Endothelial cell of umbilical vein (primary cell): ENCODE measurements around the gene ZNF827. TPM values are rescaled to one million over a fixed set of nuclear protein-coding genes. Genes with fewer than 3 reads are reported as not detected.

Experiments used
- BruUV-seq: library from RNA; stranded (reverse); fragments of 400-500 nt; replicated peaks from 2 replicates; lab custom pipeline; 2021; lab: Mats Ljungman, UMichigan
- CTCF ChIA-PET: fragments of 300-600, 350-600 bp; sonication (Branson Sonifier 250); formaldehyde crosslinking; loops from one replicate; lab custom pipeline; 2021; ENCODE audit warnings: antibody characterized with exemption, inconsistent platforms; lab: Charles Lee
- POLR2A ChIA-PET: fragments of 300-600, 350-600 bp; sonication (Branson Sonifier 250); formaldehyde crosslinking; loops from one replicate; lab custom pipeline; 2021; ENCODE audit warnings: antibody characterized with exemption, inconsistent platforms; lab: Charles Lee
- DNase-seq: peaks from one replicate; pipeline ENCODE4 v3.0.0-alpha.2; 2011; ENCODE audit warnings: low read depth, low spot score
- FAIRE-seq: peaks from 2 replicates; lab custom pipeline; 2011; peaks lifted over from hg19 to GRCh38; lab: Jason Lieb, UNC
- H2AFZ ChIP-seq: 2 replicates; pipeline ENCODE4 v1.6.0; 2012; ENCODE audit warnings: low read depth, low read length, control low read depth, inconsistent platforms
- H3K27ac ChIP-seq: 2 replicates; pipeline ENCODE4 v1.5.1; 2011; ENCODE audit warnings: low read depth, mild to moderate bottlenecking, control low read depth, low read length, moderate library complexity; ENCODE audit not compliant: insufficient read depth
- H3K27me3 ChIP-seq, 2 experiments: 2 replicates each; pipeline versions ENCODE4 v1.6.0 to v1.6.1; 2011; ENCODE audit warnings: low read length in 2 of 2, mixed read lengths in 1 of 2; ENCODE audit not compliant: control insufficient read depth in 2 of 2, insufficient read depth in 2 of 2
- H3K36me3 ChIP-seq, 2 experiments: 2 replicates in 1 of 2; 3 replicates in 1 of 2; pipeline ENCODE4 v1.5.1; 2011; ENCODE audit warnings: low read length in 2 of 2, mild to moderate bottlenecking in 1 of 2, moderate library complexity in 1 of 2; ENCODE audit not compliant: control insufficient read depth in 2 of 2, insufficient read depth in 2 of 2; ENCODE audit errors: extremely low read depth in 1 of 2
- H3K4me1 ChIP-seq: 3 replicates; pipeline ENCODE4 v1.5.1; 2011; ENCODE audit warnings: mild to moderate bottlenecking, low read length; ENCODE audit not compliant: control insufficient read depth, insufficient read depth; ENCODE audit errors: extremely low read depth
- H3K4me2 ChIP-seq: 2 replicates; pipeline ENCODE4 v1.6.1; 2011; ENCODE audit warnings: low read length, control low read depth, mixed read lengths; ENCODE audit not compliant: insufficient read depth
- H3K4me3 ChIP-seq, 3 experiments: fragments of 200-600 bp in 1 of 3; sonication (generic), shearing (Covaris generic) in 1 of 3; replicated peaks in 1 of 3; 2 replicates each; pipeline ENCODE4 v1.5.1; 2011 to 2016; ENCODE audit warnings: control low read depth in 3 of 3, low read length in 3 of 3, mild to moderate bottlenecking in 2 of 3, inconsistent platforms in 1 of 3, low read depth in 1 of 3, moderate library complexity in 1 of 3; ENCODE audit not compliant: insufficient read depth in 1 of 3
- H3K79me2 ChIP-seq: 2 replicates; pipeline ENCODE4 v1.6.0; 2012; ENCODE audit warnings: low read length, inconsistent platforms; ENCODE audit not compliant: control insufficient read depth, insufficient read depth
- H3K9ac ChIP-seq: replicated peaks from 2 replicates; pipeline ENCODE3; 2011; ENCODE audit warnings: low read length, control low read depth; ENCODE audit not compliant: insufficient read depth; ENCODE audit errors: extremely low read depth
- H3K9me1 ChIP-seq: replicated peaks from 3 replicates; pipeline ENCODE4 v1.6.0; 2011; ENCODE audit warnings: mild to moderate bottlenecking, low read length; ENCODE audit not compliant: control insufficient read depth, insufficient read depth; ENCODE audit errors: extremely low read depth
- H3K9me3 ChIP-seq: replicated peaks from 2 replicates; pipeline ENCODE4 v1.5.1; 2012; ENCODE audit warnings: low read length, inconsistent platforms; ENCODE audit not compliant: control insufficient read depth, insufficient read depth
- H4K20me1 ChIP-seq: replicated peaks from 2 replicates; pipeline ENCODE3; 2011; ENCODE audit warnings: mild to moderate bottlenecking, low read length; ENCODE audit not compliant: control insufficient read depth, insufficient read depth; ENCODE audit errors: extremely low read depth
- CTCF ChIP-seq, 2 donors: IDR thresholded peaks; 1 replicate in 1 of 2; 2 replicates in 1 of 2; pipeline ENCODE4 v1.5.1; 2011; ENCODE audit warnings: low read length in 2 of 2, mild to moderate bottlenecking in 2 of 2, moderate library complexity in 2 of 2, control low read depth in 1 of 2, inconsistent platforms in 1 of 2, low read depth in 1 of 2; ENCODE audit not compliant: insufficient read depth in 1 of 2; ENCODE audit errors: extremely low read depth in 1 of 2
- EZH2 ChIP-seq: IDR thresholded peaks from 2 replicates; pipeline ENCODE4 v1.6.1; 2012; ENCODE audit warnings: borderline replicate concordance, low read depth, mild to moderate bottlenecking, moderate library complexity, low read length, inconsistent platforms; ENCODE audit not compliant: severe bottlenecking
- FOS ChIP-seq: IDR thresholded peaks from 2 replicates; pipeline ENCODE4 v1.6.1; 2011; ENCODE audit warnings: mild to moderate bottlenecking, low read length, moderate library complexity, borderline replicate concordance; ENCODE audit not compliant: insufficient read depth
- GATA2 ChIP-seq: IDR thresholded peaks from 2 replicates; pipeline ENCODE4 v1.7.0; 2011; ENCODE audit warnings: low read depth, mild to moderate bottlenecking, moderate library complexity, mixed read lengths, low read length; ENCODE audit not compliant: insufficient read length, insufficient read depth
- JUN ChIP-seq: IDR thresholded peaks from 2 replicates; pipeline ENCODE4 v1.6.1; 2011; ENCODE audit warnings: borderline replicate concordance, low read depth; ENCODE audit not compliant: insufficient read length, insufficient read depth
- MAX ChIP-seq: IDR thresholded peaks from 2 replicates; pipeline ENCODE4 v1.6.1; 2011; ENCODE audit not compliant: insufficient read depth, insufficient read length
- MYC ChIP-seq: IDR thresholded peaks from one replicate; pipeline ENCODE4 v1.6.1; 2011; ENCODE audit warnings: mild to moderate bottlenecking, low read depth, low read length
- POLR2A ChIP-seq: IDR thresholded peaks from 2 replicates; pipeline ENCODE4 v1.6.1; 2012; ENCODE audit warnings: low read depth, mild to moderate bottlenecking, control low read depth, low read length
- POLR2AphosphoS5 ChIP-seq: IDR thresholded peaks from 2 replicates; pipeline ENCODE4 v1.6.1; 2012; ENCODE audit warnings: low read depth, mild to moderate bottlenecking, control low read depth, low read length, moderate library complexity; ENCODE audit not compliant: insufficient read depth
- dilution Hi-C: fragments of 300-500 bp; cut with MboI; formaldehyde crosslinking; loops from one replicate; pipeline ENCODE4 v1.15.0; 2019; ENCODE audit warnings: low sequenced_read_pairs; ENCODE audit not compliant: extremely low pct_ligation_motif_present
- intact Hi-C: fragments of 100-400 bp; cut with micrococcal nuclease; formaldehyde crosslinking; loops from one replicate; pipeline ENCODE4 v1.10.0; 2022
- polyA plus RNA-seq, 4 experiments: library from polyadenylated mRNA; depleted of rRNA in 3 of 4; stranded (reverse) in 3 of 4; unstranded in 1 of 4; fragments of >200 nt; gene quantifications; 2 replicates each; pipeline versions ENCODE4 v1.2.1 to v1.2.3, GENCODE V29; 2011 to 2012; ENCODE audit warnings: missing spikeins in 1 of 4
- total RNA-seq: library from RNA; stranded (reverse); gene quantifications from 2 replicates; pipeline ENCODE4 v1.2.3, GENCODE V29; 2021

The ZNF827 gene
- total and polyA plus RNA-seq, 2 donors (not counting 3 experiments of a cell fraction or from before 2014, with no cell fraction given) = 16.9 to 23.7 TPM

- no peak overlapping the region for H2AFZ ChIP-seq
- H3K79me2 ChIP-seq = no peaks in the 10 kb centered on the region
- CTCF ChIA-PET = interaction anchor here (0.8 to 2.6 kb wide), 14 partner anchors 13 to 1254 kb away, joined by 3 to 13 read pairs (median 4); partner anchors contain the start of gene ZNF827
- dilution Hi-C loops = no loop called here
- intact Hi-C loops = loop anchor here (1.0 to 2.0 kb wide), 4 partner anchors 61 to 400 kb away; partner anchors contain the start of gene MMAA
- H3K9me3 ChIP-seq = no peaks in the 10 kb centered on the region
- TF ChIP-seq CTCF (IDR thresholded peaks at IDR 0.05; ENCODE audit: extremely low read depth in 1 of 2, insufficient read depth in 1 of 2, low read depth in 1 of 2, low read length in 2 of 2) = no peak
- TF ChIP-seq MAX = no peak
- TF ChIP-seq JUN = peak; percentile 86
- peak; percentile 71 for TF ChIP-seq GATA2
- peak; percentile 63 for TF ChIP-seq POLR2AphosphoS5
- peak; percentile 76 for TF ChIP-seq FOS
- TF ChIP-seq POLR2A = peak; percentile 45
- no peak for TF ChIP-seq EZH2
- TF ChIP-seq MYC = no peak
- H3K27ac ChIP-seq = peak overlapping the region; percentile 92
- BruUV-seq = no TSS peak
- H3K4me1 ChIP-seq = peaks cover 35% of the 10 kb centered on the region
- POLR2A ChIA-PET = interaction anchor here (1.4 kb wide), 1 partner anchor 109 kb away, joined by 6 read pairs; no protein-coding TSS in a partner anchor
- peak overlapping the region; percentile 89 for H3K4me2 ChIP-seq
- H3K4me3 ChIP-seq = peak overlapping the region in 1 of 3 experiments; percentile 38
- H3K9me1 ChIP-seq = no peaks in the 10 kb centered on the region
- DNase-seq = peak; percentile 79
- H4K20me1 ChIP-seq = no peaks in the 10 kb centered on the region
- no peaks in the 10 kb centered on the region for H3K36me3 ChIP-seq
- FAIRE-seq = peak; percentile 78
- peak overlapping the region; percentile 61 for H3K9ac ChIP-seq
- H3K27me3 ChIP-seq = no peaks in the 10 kb centered on the region
Measured at GRCh38 chr4:145843148-145843547, 95.5 kb downstream of the ZNF827 start.
